IPS DF 19.7 (cell line): ENCODE data around the gene PRXL2A.

Experiments used
- DNase-seq: peaks from one replicate; pipeline ENCODE4 v3.0.0-alpha.2; 2013; ENCODE audit warnings: low read depth, low spot score

Gene PRXL2A

GRCh38 chr10:80444646-80445319 lies 36.4 kb downstream of the PRXL2A start:
- DNase-seq, result no peak

- DNase-seq, result no peak
These were observed 39.3 kb downstream of the PRXL2A start for GRCh38 chr10:80447436-80448190.

GRCh38 chr10:80448209-80448942 lies 40.0 kb downstream of the PRXL2A start:
- no peak for DNase-seq

- no peak for DNase-seq
These were observed 41.2 kb downstream of the PRXL2A start for GRCh38 chr10:80449520-80449919.

- no peak for DNase-seq
These were observed 42.8 kb downstream of the PRXL2A start for GRCh38 chr10:80451132-80451531.

GRCh38 chr10:80452069-80452468 lies 43.7 kb downstream of the PRXL2A start:
- DNase-seq, result no peak

GRCh38 chr10:80452640-80453039 lies 44.3 kb downstream of the PRXL2A start:
- no peak for DNase-seq

GRCh38 chr10:80453056-80453841 lies 44.9 kb downstream of the PRXL2A start:
- DNase-seq, result no peak

- DNase-seq, result no peak
These were observed 45.6 kb downstream of the PRXL2A start, which contains the start of gene TSPAN14 for GRCh38 chr10:80453842-80454512. Gene TSPAN14 (plus strand): TSS chr10:80454310. CDS start chr10:80489234, 34,924 bp downstream.

- no peak for DNase-seq
These were observed 46.4 kb downstream of the PRXL2A start for GRCh38 chr10:80454513-80455460.

- DNase-seq, result no peak
These were observed 47.4 kb downstream of the PRXL2A start for GRCh38 chr10:80455461-80456349.

- no peak for DNase-seq
These were observed 49.4 kb downstream of the PRXL2A start for GRCh38 chr10:80457554-80458262.

GRCh38 chr10:80458263-80458625 lies 49.9 kb downstream of the PRXL2A start:
- DNase-seq, result no peak

GRCh38 chr10:80458638-80459037 lies 50.3 kb downstream of the PRXL2A start:
- no peak for DNase-seq

GRCh38 chr10:80459047-80459865 lies 50.9 kb downstream of the PRXL2A start:
- DNase-seq, result no peak

GRCh38 chr10:80460399-80461207 lies 52.3 kb downstream of the PRXL2A start:
- peak; percentile 76 for DNase-seq
